K562 (cell line): Measurements from ENCODE around the gene USF2. TPM values are rescaled to one million over a fixed set of nuclear protein-coding genes. Genes with fewer than 3 reads are reported as not detected.
A peak's percentile ranks its signal among the peaks of the same experiment; 100 is the strongest.

ENCODE experiments used
- BRD4 ChIP-seq: fragments of 200-600 bp; sonication (generic); IDR thresholded peaks from 2 replicates; pipeline ENCODE4 v1.6.1; 2017; ENCODE audit warnings: inconsistent platforms
- FOXA3 ChIP-seq, 2 experiments: fragments of 450-650 bp in 1 of 2; sonication (generic) in 1 of 2; formaldehyde crosslinking; IDR thresholded peaks in 1 of 2; conservative IDR thresholded peaks in 1 of 2; 2 replicates each; pipeline versions ENCODE4 v1.4.0 to v1.8.0; 2020 to 2022; ENCODE audit warnings: mild to moderate bottlenecking in 2 of 2, missing genetic modification reagents in 1 of 2
- GTF2E2 ChIP-seq: fragments of 200-800 bp; sonication (Bioruptor generic); IDR thresholded peaks from 2 replicates; pipeline ENCODE4 v1.6.1; 2016; ENCODE audit warnings: missing genetic modification characterization, missing compliant biosample characterization
- NFXL1 ChIP-seq: fragments of 450-650 bp; formaldehyde crosslinking; IDR thresholded peaks from 2 replicates; pipeline ENCODE4 v1.4.0; 2021; ENCODE audit warnings: mild to moderate bottlenecking
- PHF8 ChIP-seq: fragments of 200-600 bp; sonication (generic); IDR thresholded peaks from 2 replicates; pipeline ENCODE4 v1.6.1; 2012; ENCODE audit warnings: mixed run types, mild to moderate bottlenecking, inconsistent platforms, low read length, moderate library complexity, borderline replicate concordance
- POLR2A ChIP-seq: fragments of 450-650 bp; conservative IDR thresholded peaks from 2 replicates; pipeline ENCODE4 v1.6.1; 2016
- POLR2B ChIP-seq: fragments of 450-650 bp; IDR thresholded peaks from 2 replicates; pipeline ENCODE4 v1.6.1; 2018; ENCODE audit warnings: low read depth; ENCODE audit not compliant: partially characterized antibody
- SIX5 ChIP-seq, 2 experiments: IDR thresholded peaks; 2 replicates each; pipeline ENCODE4 v1.6.1; 2011; ENCODE audit warnings: low read length in 2 of 2, borderline replicate concordance in 1 of 2, low read depth in 1 of 2, mild to moderate bottlenecking in 1 of 2, moderate library complexity in 1 of 2; ENCODE audit not compliant: insufficient read depth in 1 of 2
- SP1 ChIP-seq: sonication (generic); formaldehyde crosslinking; IDR thresholded peaks from 2 replicates; pipeline ENCODE4 v1.8.1; 2022; ENCODE audit warnings: mild to moderate bottlenecking, missing genetic modification reagents
- STAG1 ChIP-seq: sonication (generic); formaldehyde crosslinking; IDR thresholded peaks from 2 replicates; pipeline ENCODE4 v1.5.0; 2020; ENCODE audit warnings: missing genetic modification reagents, borderline replicate concordance
- TAF1 ChIP-seq: IDR thresholded peaks from 2 replicates; pipeline ENCODE4 v1.6.1; 2011; ENCODE audit warnings: mild to moderate bottlenecking, low read length, moderate library complexity; ENCODE audit not compliant: insufficient read depth, control insufficient read depth, severe bottlenecking; ENCODE audit errors: extremely low read depth
- VEZF1 ChIP-seq: fragments of 200-800 bp; sonication (Bioruptor generic); IDR thresholded peaks from 2 replicates; pipeline ENCODE4 v1.6.1; 2017; ENCODE audit warnings: missing genetic modification characterization, missing compliant biosample characterization
- WHSC1 ChIP-seq: IDR thresholded peaks from one replicate; pipeline ENCODE4 v1.6.1; 2012; ENCODE audit warnings: low read length, control low read depth, inconsistent platforms
- ZFX ChIP-seq: sonication (generic); formaldehyde crosslinking; IDR thresholded peaks from 2 replicates; pipeline ENCODE4 v1.8.0; 2022; ENCODE audit warnings: mild to moderate bottlenecking, missing genetic modification reagents, moderate library complexity
- ZNF592 ChIP-seq: fragments of 450-650 bp; IDR thresholded peaks from 2 replicates; pipeline ENCODE4 v1.6.1; 2017; ENCODE audit warnings: antibody characterized with exemption, mild to moderate bottlenecking
- polyA plus RNA-seq, 8 experiments: library from polyadenylated mRNA; depleted of rRNA in 4 of 8; stranded (reverse) in 5 of 8; unstranded in 3 of 8; fragments of >200 nt; fragmentation: Nextera tagmentation in 2 of 8; fragmentation: Illumina TruSeq in 1 of 8; extraction: Ambion mirVana in 2 of 8; extraction: Trizol in 1 of 8; gene quantifications; 2 replicates each; pipeline versions ENCODE4 v1.2.1 to v1.2.3, GENCODE V29; 2011 to 2014; ENCODE audit warnings: inconsistent platforms in 1 of 8, missing spikeins in 1 of 8
- total RNA-seq, 7 experiments: library from RNA; depleted of rRNA in 6 of 7; stranded (reverse); fragments of >200 nt in 6 of 7; fragmentation: Illumina TruSeq in 2 of 7; extraction: Trizol in 2 of 7; gene quantifications; 2 replicates each; pipeline versions ENCODE4 v1.2.1 to v1.2.3, GENCODE V29; 2011 to 2021; ENCODE audit warnings: low replicate concordance in 1 of 7

USF2 gene
- total and polyA plus RNA-seq, 9 of the 15 experiments (the other 6 are each of a cell fraction or from before 2014, with no cell fraction given) = 0.27 to 93.7 (median 58.4) TPM

GRCh38 chr19:35299523-35300338, 31.0 kb downstream of the USF2 start (continued):
- TF ChIP-seq GTF2E2 (no peak), POLR2A (peak; percentile 60), TAF1 (peak; percentile 21), BRD4 (no peak), VEZF1 (peak; percentile 76), ZFX (CRISPR knock-in tag) (peak; percentile 27; the same call in 1 of the 2 replicates), STAG1 (CRISPR knock-in tag) (no peak), FOXA3 (CRISPR knock-in tag; conservative IDR thresholded peaks at IDR 0.05 in 1 of 2, IDR thresholded peaks at IDR 0.05 in 1 of 2) (no peak), WHSC1 (no peak), ZNF592 (peak; percentile 71; the same call in 1 of the 2 replicates), SP1 (CRISPR knock-in tag) (peak; percentile 59; the same call in 1 of the 2 replicates), NFXL1 (CRISPR knock-in tag) (no peak), PHF8 (peak; percentile 29; the same call in 1 of the 2 replicates), SIX5 (IDR thresholded peaks at IDR 0.05; ENCODE audit: borderline replicate concordance in 1 of 2, insufficient read depth in 1 of 2, low read depth in 1 of 2, low read length in 2 of 2) (no peak), POLR2B (no peak)
